ENCODE measurements around the gene CAP1. TPM values are rescaled to one million over a fixed set of nuclear protein-coding genes. Genes with fewer than 3 reads are reported as not detected.

The CAP1 gene, protein sequence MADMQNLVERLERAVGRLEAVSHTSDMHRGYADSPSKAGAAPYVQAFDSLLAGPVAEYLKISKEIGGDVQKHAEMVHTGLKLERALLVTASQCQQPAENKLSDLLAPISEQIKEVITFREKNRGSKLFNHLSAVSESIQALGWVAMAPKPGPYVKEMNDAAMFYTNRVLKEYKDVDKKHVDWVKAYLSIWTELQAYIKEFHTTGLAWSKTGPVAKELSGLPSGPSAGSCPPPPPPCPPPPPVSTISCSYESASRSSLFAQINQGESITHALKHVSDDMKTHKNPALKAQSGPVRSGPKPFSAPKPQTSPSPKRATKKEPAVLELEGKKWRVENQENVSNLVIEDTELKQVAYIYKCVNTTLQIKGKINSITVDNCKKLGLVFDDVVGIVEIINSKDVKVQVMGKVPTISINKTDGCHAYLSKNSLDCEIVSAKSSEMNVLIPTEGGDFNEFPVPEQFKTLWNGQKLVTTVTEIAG
- total RNA-seq: 100 to 1,000 TPM; 412 to 468 (median 442) TPM

- WGBS: under 1% methylated on average over 20 of the region's 65 CpGs
- intact Hi-C loops (cut with DNase I): no loop called here
- peak; percentile 100 for DNase-seq (ENCODE audit: extremely low spot score)
- peaks cover 74 to 85% (median 82%) of the 10 kb centered on the region in 4 donors for H3K4me1 ChIP-seq
- peak within 1 kb of the TSS; percentile 89 to 100 (median 94) for H3K4me3 ChIP-seq
- no peaks in the 10 kb centered on the region for H3K9me3 ChIP-seq
- H3K27me3 ChIP-seq: no peaks in the 10 kb centered on the region
- H3K27ac ChIP-seq (replicated peaks in 1 of 4): peak within 1 kb of the TSS; percentile 98 to 100 (median 99)
- no peaks in the 10 kb centered on the region for H3K36me3 ChIP-seq
- no peak for TF ChIP-seq EP300 (IDR thresholded peaks at IDR 0.05)
- TF ChIP-seq POLR2AphosphoS5 (IDR thresholded peaks at IDR 0.05): peak; percentile 90 to 95
- peak; percentile 67 for TF ChIP-seq POLR2A (IDR thresholded peaks at IDR 0.05; ENCODE audit: low read depth)
- TF ChIP-seq, protein P1, sequence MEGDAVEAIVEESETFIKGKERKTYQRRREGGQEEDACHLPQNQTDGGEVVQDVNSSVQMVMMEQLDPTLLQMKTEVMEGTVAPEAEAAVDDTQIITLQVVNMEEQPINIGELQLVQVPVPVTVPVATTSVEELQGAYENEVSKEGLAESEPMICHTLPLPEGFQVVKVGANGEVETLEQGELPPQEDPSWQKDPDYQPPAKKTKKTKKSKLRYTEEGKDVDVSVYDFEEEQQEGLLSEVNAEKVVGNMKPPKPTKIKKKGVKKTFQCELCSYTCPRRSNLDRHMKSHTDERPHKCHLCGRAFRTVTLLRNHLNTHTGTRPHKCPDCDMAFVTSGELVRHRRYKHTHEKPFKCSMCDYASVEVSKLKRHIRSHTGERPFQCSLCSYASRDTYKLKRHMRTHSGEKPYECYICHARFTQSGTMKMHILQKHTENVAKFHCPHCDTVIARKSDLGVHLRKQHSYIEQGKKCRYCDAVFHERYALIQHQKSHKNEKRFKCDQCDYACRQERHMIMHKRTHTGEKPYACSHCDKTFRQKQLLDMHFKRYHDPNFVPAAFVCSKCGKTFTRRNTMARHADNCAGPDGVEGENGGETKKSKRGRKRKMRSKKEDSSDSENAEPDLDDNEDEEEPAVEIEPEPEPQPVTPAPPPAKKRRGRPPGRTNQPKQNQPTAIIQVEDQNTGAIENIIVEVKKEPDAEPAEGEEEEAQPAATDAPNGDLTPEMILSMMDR (IDR thresholded peaks at IDR 0.05): no peak
These were observed at the start of gene CAP1 for GRCh38 chr1:40040511-40041465. Gene CAP1, plus strand, starts transcription at chr1:40040729. Its CDS starts 18,618 bp downstream, at chr1:40059347.

DNA sequence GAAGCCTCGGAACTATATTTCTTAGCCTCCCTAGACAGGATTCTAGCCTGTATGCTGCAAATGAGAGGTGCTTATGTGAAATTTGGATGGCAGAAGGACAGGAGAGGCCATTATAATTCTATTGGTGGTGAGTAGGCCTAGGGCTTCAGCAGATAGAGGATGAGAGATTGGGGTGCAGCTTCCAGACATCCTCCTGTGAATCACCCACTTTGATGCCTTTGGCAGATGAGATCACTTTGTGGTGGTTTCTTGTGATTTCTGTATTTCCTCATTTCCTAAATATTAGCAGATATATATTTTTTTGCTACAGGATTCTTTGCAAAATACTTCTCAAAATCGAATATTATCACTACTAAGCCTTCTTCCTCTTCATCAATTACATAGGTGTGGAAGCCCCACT is 48.3 kb upstream of the CAP1 start:
- Histone ChIP-seq H3K36me3 (no peaks in the 10 kb centered on the region), H3K27me3 (no peaks in the 10 kb centered on the region), H3K4me1 (no peaks in the 10 kb centered on the region), H3K4me3 (no peak overlapping the region), H3K27ac (replicated peaks in 1 of 4) (no peak overlapping the region), H3K9me3 (no peaks in the 10 kb centered on the region)
- TF ChIP-seq, protein P1 (IDR thresholded peaks at IDR 0.05): no peak
- WGBS: 70% methylated on average over 2 of the region's 2 CpGs
- intact Hi-C loops (cut with DNase I): no loop called here
- no peak for DNase-seq (ENCODE audit: extremely low spot score)

DNA sequence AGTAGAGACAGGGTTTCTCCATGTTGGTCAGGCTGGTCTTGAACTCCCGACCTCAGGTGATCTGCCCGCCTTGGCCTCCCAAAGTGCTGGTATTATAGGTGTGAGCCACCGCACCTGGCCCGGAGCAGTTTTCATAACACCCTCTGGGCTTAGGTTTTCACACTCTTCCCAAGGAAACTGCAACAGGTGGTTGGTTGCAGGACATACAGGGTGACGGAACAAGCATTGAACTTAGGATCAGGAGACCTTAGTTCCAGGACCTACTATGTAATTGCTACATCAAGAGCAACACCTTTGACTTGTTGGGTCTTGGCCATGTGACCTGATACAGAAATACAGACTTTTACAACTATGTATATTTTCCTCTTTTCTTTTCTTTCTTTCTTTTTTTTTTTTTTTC is 47.6 kb upstream of the CAP1 start:
- no peak for DNase-seq (ENCODE audit: extremely low spot score)
- Histone ChIP-seq H3K36me3 (no peaks in the 10 kb centered on the region), H3K4me3 (no peak overlapping the region), H3K27ac (replicated peaks in 1 of 4) (no peak overlapping the region), H3K4me1 (no peaks in the 10 kb centered on the region), H3K27me3 (no peaks in the 10 kb centered on the region), H3K9me3 (no peaks in the 10 kb centered on the region)
- TF ChIP-seq, protein P1 (IDR thresholded peaks at IDR 0.05): no peak
- TF ChIP-seq POLR2AphosphoS5 (IDR thresholded peaks at IDR 0.05): no peak
- no peak for TF ChIP-seq POLR2A (IDR thresholded peaks at IDR 0.05; ENCODE audit: low read depth)
- no peak for TF ChIP-seq EP300 (IDR thresholded peaks at IDR 0.05)
- intact Hi-C loops (cut with DNase I): no loop called here
- 88% methylated on average over 5 of the region's 5 CpGs for WGBS

- intact Hi-C loops (cut with DNase I): no loop called here
- DNase-seq (ENCODE audit: extremely low spot score): no peak
- WGBS: 100% methylated on average over 1 of the region's 1 CpG
These were observed 44.5 kb upstream of the CAP1 start for GRCh38 chr1:39995973-39996393.

More at GRCh38 chr1:39995973-39996393, 44.5 kb upstream of the CAP1 start:
- no peaks in the 10 kb centered on the region for H3K27me3 ChIP-seq
- no peak overlapping the region for H3K4me3 ChIP-seq
- no peaks in the 10 kb centered on the region for H3K36me3 ChIP-seq
- TF ChIP-seq POLR2AphosphoS5 (IDR thresholded peaks at IDR 0.05) (no peak), EP300 (IDR thresholded peaks at IDR 0.05) (no peak), POLR2A (IDR thresholded peaks at IDR 0.05; ENCODE audit: low read depth) (no peak)
- TF ChIP-seq, protein P1 (IDR thresholded peaks at IDR 0.05): no peak
- H3K9me3 ChIP-seq: no peaks in the 10 kb centered on the region
- H3K27ac ChIP-seq (replicated peaks in 1 of 4): no peak overlapping the region
- no peaks in the 10 kb centered on the region for H3K4me1 ChIP-seq

All from esophagus muscularis mucosa (tissue), 4 donors.